Measurements from ENCODE around the gene SAMD1.
"Not testable (repeated sequence)": the region's sequence is repeated elsewhere in the genome, so short reads cannot be mapped to it uniquely, and the experiment has no call there.

Gene SAMD1

GRCh38 chr19:14047866-14048265, 42.7 kb downstream of the SAMD1 start:
- not testable (repeated sequence) for DNase-seq (ENCODE audit: low read depth, low spot score); H3K27ac ChIP-seq

GRCh38 chr19:14042659-14043608, 47.6 kb downstream of the SAMD1 start:
- not testable (repeated sequence) for H3K27ac ChIP-seq; DNase-seq (ENCODE audit: low read depth, low spot score)

- DNase-seq (ENCODE audit: low read depth, low spot score): no peak
- H3K27ac ChIP-seq: no peak overlapping the region
These were observed 51.4 kb downstream of the SAMD1 start for GRCh38 chr19:14039181-14039580.
